Esophagus squamous epithelium (tissue), 5 donors: ENCODE results near the gene FKBP15. TPM values are rescaled to one million over a fixed set of nuclear protein-coding genes. Genes with fewer than 3 reads are reported as not detected.
"Not testable (repeated sequence)": the region's sequence is repeated elsewhere in the genome, so short reads cannot be mapped to it uniquely, and the experiment has no call there.

ENCODE experiments used
- DNase-seq: peaks from one replicate; lab custom pipeline; 2025; lab: John Stamatoyannopoulos, UW
- H3K27ac ChIP-seq, 4 donors: fragments of 200-600 bp; sonication (generic); one replicate each; pipeline ENCODE4 v1.5.1; 2016 to 2019; ENCODE audit warnings: mild to moderate bottlenecking in 1 of 4
- H3K27me3 ChIP-seq, 4 donors: fragments of 200-600 bp; sonication (generic); 1 replicate in 3 of 4; 2 replicates in 1 of 4; pipeline versions ENCODE4 v1.5.1 to v1.6.0; 2017 to 2021; ENCODE audit warnings: antibody characterized with exemption in 1 of 4
- H3K36me3 ChIP-seq, 3 donors: fragments of 200-600 bp; sonication (generic); one replicate each; pipeline ENCODE4 v1.5.1; 2016 to 2019
- H3K4me1 ChIP-seq, 3 donors: fragments of 200-600 bp; sonication (generic); one replicate each; pipeline ENCODE4 v1.5.1; 2017 to 2019
- H3K4me3 ChIP-seq, 4 donors: fragments of 200-600 bp; sonication (generic); 1 replicate in 3 of 4; 2 replicates in 1 of 4; pipeline ENCODE4 v1.5.1; 2016 to 2019; ENCODE audit warnings: mild to moderate bottlenecking in 2 of 4, moderate library complexity in 1 of 4
- H3K9me3 ChIP-seq, 3 donors: fragments of 200-600 bp; sonication (generic); one replicate each; pipeline ENCODE4 v1.5.1; 2016 to 2019
- CTCF ChIP-seq, 6 experiments: fragments of 450-650 bp in 4 of 6; fragments of 200-600 bp in 2 of 6; sonication (generic) in 2 of 6; IDR thresholded peaks; one replicate each; pipeline ENCODE4 v1.5.1; 2016 to 2019; ENCODE audit warnings: antibody characterized with exemption in 6 of 6, mild to moderate bottlenecking in 4 of 6, moderate library complexity in 4 of 6
- POLR2A ChIP-seq, 4 donors: fragments of 450-650 bp; IDR thresholded peaks; one replicate each; pipeline ENCODE4 v1.6.1; 2017; ENCODE audit warnings: antibody characterized with exemption in 4 of 4, mild to moderate bottlenecking in 4 of 4, moderate library complexity in 3 of 4
- WGBS, 2 donors: methylation state at CpG; one replicate each; pipeline ENCODE4 v1.1.5; 2018; 5-methylcytosine and 5-hydroxymethylcytosine counted together
- intact Hi-C: fragments of 100-400 bp; cut with DNase I; formaldehyde crosslinking; loops from one replicate; pipeline ENCODE4 v1.15.0; 2022
- total RNA-seq, 4 donors: library from RNA; depleted of rRNA; stranded (reverse); fragments of >200 nt; gene quantifications; one replicate each; pipeline ENCODE4 v1.1.0, GENCODE V29; 2016
- donor health status: DM: yes; HTN: yes; CAD: no.

FKBP15 gene
- total RNA-seq, 4 donors from 2014 or later, result 17.7 to 23.3 (median 20.5) TPM

- intact Hi-C loops, result no loop called here
- H3K9me3 ChIP-seq, result no peaks in the 10 kb centered on the region
- no peaks in the 10 kb centered on the region for H3K4me1 ChIP-seq
- WGBS, 2 donors, result 83 to 94% methylated on average over 2 of the region's 2 CpGs
- H3K36me3 ChIP-seq, result no peaks in the 10 kb centered on the region
- DNase-seq, result no peak
- no peak overlapping the region for H3K4me3 ChIP-seq
- H3K27me3 ChIP-seq, result no peaks in the 10 kb centered on the region
- no peak for TF ChIP-seq CTCF (IDR thresholded peaks at IDR 0.05)
- TF ChIP-seq POLR2A (IDR thresholded peaks at IDR 0.05), result no peak
- H3K27ac ChIP-seq, result no peak overlapping the region
These were observed 23.5 kb upstream of the FKBP15 start for GRCh38 chr9:113244556-113244955.

GRCh38 chr9:113241161-113241560, 20.1 kb upstream of the FKBP15 start:
- no peak for DNase-seq
- intact Hi-C loops, result no loop called here
- WGBS, 2 donors, result 84 to 95% methylated on average over 2 of the region's 2 CpGs

GRCh38 chr9:113238859-113239232, 17.8 kb upstream of the FKBP15 start:
- peaks cover 0 to 11% (median under 1%) of the 10 kb centered on the region in 3 donors for H3K4me1 ChIP-seq
- 63 to 84% methylated on average over 4 of the region's 4 CpGs for WGBS, 2 donors
- TF ChIP-seq CTCF (IDR thresholded peaks at IDR 0.05) (no peak), POLR2A (IDR thresholded peaks at IDR 0.05) (no peak)
- no peak overlapping the region for H3K4me3 ChIP-seq
- no peaks in the 10 kb centered on the region for H3K9me3 ChIP-seq
- no peak for DNase-seq
- no peaks in the 10 kb centered on the region for H3K27me3 ChIP-seq
- H3K36me3 ChIP-seq, result no peaks in the 10 kb centered on the region
- no peak overlapping the region for H3K27ac ChIP-seq
- intact Hi-C loops, result no loop called here

More at GRCh38 chr9:113241161-113241560, 20.1 kb upstream of the FKBP15 start:
- Histone ChIP-seq H3K27ac (no peak overlapping the region), H3K9me3 (no peaks in the 10 kb centered on the region), H3K36me3 (no peaks in the 10 kb centered on the region), H3K27me3 (no peaks in the 10 kb centered on the region), H3K4me3 (no peak overlapping the region), H3K4me1 (no peaks in the 10 kb centered on the region)
- no peak for TF ChIP-seq CTCF (IDR thresholded peaks at IDR 0.05)
- TF ChIP-seq POLR2A (IDR thresholded peaks at IDR 0.05), result no peak

GRCh38 chr9:113238202-113238858, 17.3 kb upstream of the FKBP15 start:
- Histone ChIP-seq H3K4me3 (no peak overlapping the region), H3K27me3 (no peaks in the 10 kb centered on the region), H3K9me3 (no peaks in the 10 kb centered on the region), H3K4me1 (peaks cover 0 to 16% (median 5%) of the 10 kb centered on the region in 3 donors), H3K27ac (no peak overlapping the region), H3K36me3 (no peaks in the 10 kb centered on the region)
- intact Hi-C loops, result no loop called here
- TF ChIP-seq POLR2A (IDR thresholded peaks at IDR 0.05), result no peak
- TF ChIP-seq CTCF (IDR thresholded peaks at IDR 0.05), result no peak
- 87 to 92% methylated on average over 9 to 10 of the region's 10 CpGs for WGBS, 2 donors
- DNase-seq, result no peak

- TF ChIP-seq CTCF (IDR thresholded peaks at IDR 0.05) (no peak), POLR2A (IDR thresholded peaks at IDR 0.05) (no peak)
- 90 to 94% methylated on average over 4 of the region's 4 CpGs for WGBS, 2 donors
- H3K27ac ChIP-seq, result no peak overlapping the region
These were observed 15.9 kb upstream of the FKBP15 start for GRCh38 chr9:113237026-113237425.

GRCh38 chr9:113235701-113236255, 14.7 kb upstream of the FKBP15 start:
- H3K36me3 ChIP-seq, H3K27me3 ChIP-seq, intact Hi-C loops, DNase-seq, H3K4me3 ChIP-seq, H3K9me3 ChIP-seq, H3K27ac ChIP-seq: not testable (repeated sequence)
- WGBS, 2 donors, result 78% methylated on average over 10 of the region's 10 CpGs
- H3K4me1 ChIP-seq, result peaks cover 0 to 32% (median 14%) of the 10 kb centered on the region in 3 donors

More at GRCh38 chr9:113237026-113237425, 15.9 kb upstream of the FKBP15 start:
- Histone ChIP-seq H3K4me1 (peaks cover 0 to 29% (median 14%) of the 10 kb centered on the region in 3 donors), H3K36me3 (no peaks in the 10 kb centered on the region), H3K27me3 (no peaks in the 10 kb centered on the region), H3K9me3 (no peaks in the 10 kb centered on the region), H3K4me3 (no peak overlapping the region)
- DNase-seq, result no peak
- intact Hi-C loops, result no loop called here
